Measurements from ENCODE around the gene CD151. TPM values are rescaled to one million over a fixed set of nuclear protein-coding genes. Genes with fewer than 3 reads are reported as not detected.

CD151 gene
- polyA plus RNA-seq, 1 donor (not counting 4 experiments of a cell fraction or from before 2014, with no cell fraction given): 434 TPM

GRCh38 chr11:867856-868358, 35.2 kb downstream of the CD151 start:
- Histone ChIP-seq H3K9ac (ENCODE audit: control insufficient read depth, extremely low read depth, insufficient read depth, low read length) (no peak overlapping the region), H2AFZ (ENCODE audit: control insufficient read depth, low read length) (no peak overlapping the region), H3K27ac (ENCODE audit: control insufficient read depth, insufficient read depth, low read length) (no peak overlapping the region), H3K27me3 (ENCODE audit: control insufficient read depth, extremely low read depth, insufficient read depth, low read length) (peaks cover 2% of the 10 kb centered on the region), H3K4me3 (ENCODE audit: control insufficient read depth in 2 of 3, extremely low read depth in 1 of 3, insufficient read depth in 2 of 3, low read depth in 1 of 3, low read length in 3 of 3) (no peak overlapping the region), H3K79me2 (ENCODE audit: control insufficient read depth, insufficient read depth, low read length) (no peaks in the 10 kb centered on the region), H3K4me1 (ENCODE audit: control insufficient read depth, extremely low read depth, insufficient read depth, low read length) (no peaks in the 10 kb centered on the region), H3K4me2 (ENCODE audit: control insufficient read depth, extremely low read depth, insufficient read depth, low read depth, low read length) (no peak overlapping the region), H3K9me3 (ENCODE audit: control insufficient read depth, low read depth, low read length) (no peaks in the 10 kb centered on the region), H3K36me3 (ENCODE audit: control insufficient read depth in 2 of 2, extremely low read depth in 1 of 2, insufficient read depth in 2 of 2, low read length in 2 of 2) (peaks cover 0 to 13% of the 10 kb centered on the region in 2 experiments), H4K20me1 (ENCODE audit: control insufficient read depth, extremely low read depth, insufficient read depth, low read length) (peaks cover 2% of the 10 kb centered on the region), H3K9me1 (ENCODE audit: control insufficient read depth, extremely low read depth, insufficient read depth, low read length) (no peaks in the 10 kb centered on the region)
- TF ChIP-seq CTCF (optimal IDR thresholded peaks at IDR 0.05 in 1 of 3, IDR thresholded peaks at IDR 0.05 in 1 of 3, conservative IDR thresholded peaks at IDR 0.05 in 1 of 3; ENCODE audit: extremely low read depth in 1 of 3, insufficient read depth in 2 of 3, low read length in 3 of 3) (no peak), EZH2 (IDR thresholded peaks at IDR 0.05; ENCODE audit: low read length) (no peak)
- DNase-seq (ENCODE audit: low read depth, low spot score) (no peak), FAIRE-seq (no peak)
- dilution Hi-C loops (cut with MboI; ENCODE audit: extremely low pct_ligation_motif_present, low sequenced_read_pairs): no loop called here

- no peak overlapping the region for H3K4me2 ChIP-seq (ENCODE audit: control insufficient read depth, extremely low read depth, insufficient read depth, low read depth, low read length)
- peaks cover 2% of the 10 kb centered on the region for H4K20me1 ChIP-seq (ENCODE audit: control insufficient read depth, extremely low read depth, insufficient read depth, low read length)
- no peaks in the 10 kb centered on the region for H3K9me3 ChIP-seq (ENCODE audit: control insufficient read depth, low read depth, low read length)
- no peak overlapping the region for H3K9ac ChIP-seq (ENCODE audit: control insufficient read depth, extremely low read depth, insufficient read depth, low read length)
- TF ChIP-seq EZH2 (IDR thresholded peaks at IDR 0.05; ENCODE audit: low read length) (no peak), CTCF (optimal IDR thresholded peaks at IDR 0.05 in 1 of 3, IDR thresholded peaks at IDR 0.05 in 1 of 3, conservative IDR thresholded peaks at IDR 0.05 in 1 of 3; ENCODE audit: extremely low read depth in 1 of 3, insufficient read depth in 2 of 3, low read length in 3 of 3) (no peak)
- H3K79me2 ChIP-seq (ENCODE audit: control insufficient read depth, insufficient read depth, low read length): no peaks in the 10 kb centered on the region
- peaks cover 2% of the 10 kb centered on the region for H3K27me3 ChIP-seq (ENCODE audit: control insufficient read depth, extremely low read depth, insufficient read depth, low read length)
- DNase-seq (ENCODE audit: low read depth, low spot score): no peak
- dilution Hi-C loops (cut with MboI; ENCODE audit: extremely low pct_ligation_motif_present, low sequenced_read_pairs): no loop called here
- no peak overlapping the region for H2AFZ ChIP-seq (ENCODE audit: control insufficient read depth, low read length)
- H3K27ac ChIP-seq (ENCODE audit: control insufficient read depth, insufficient read depth, low read length): no peak overlapping the region
- H3K4me1 ChIP-seq (ENCODE audit: control insufficient read depth, extremely low read depth, insufficient read depth, low read length): no peaks in the 10 kb centered on the region
- H3K9me1 ChIP-seq (ENCODE audit: control insufficient read depth, extremely low read depth, insufficient read depth, low read length): no peaks in the 10 kb centered on the region
- peaks cover 0 to 11% of the 10 kb centered on the region in 2 experiments for H3K36me3 ChIP-seq (ENCODE audit: control insufficient read depth in 2 of 2, extremely low read depth in 1 of 2, insufficient read depth in 2 of 2, low read length in 2 of 2)
- no peak for FAIRE-seq
- H3K4me3 ChIP-seq (ENCODE audit: control insufficient read depth in 2 of 3, extremely low read depth in 1 of 3, insufficient read depth in 2 of 3, low read depth in 1 of 3, low read length in 3 of 3): no peak overlapping the region
Observed at GRCh38 chr11:868394-868793, 35.6 kb downstream of the CD151 start.
